Thymus (tissue), 11 donors: ENCODE results near the gene DAB1. TPM values are rescaled to one million over a fixed set of nuclear protein-coding genes. Genes with fewer than 3 reads are reported as not detected.

Experiments used
- DNase-seq, 9 donors: peaks; one replicate each; pipeline ENCODE4 v3.0.0-alpha.2; 2013; ENCODE audit warnings: low spot score in 9 of 9, low read depth in 6 of 9, missing footprints in 1 of 9
- H3K27ac ChIP-seq, 2 donors: one replicate each; pipeline ENCODE4 v1.5.1; 2013; ENCODE audit warnings: control low read depth in 1 of 2, low read depth in 1 of 2, low read length in 1 of 2, mild to moderate bottlenecking in 1 of 2, moderate library complexity in 1 of 2
- H3K27me3 ChIP-seq, 2 donors: one replicate each; pipeline ENCODE4 v1.5.1; 2013; ENCODE audit warnings: low read length in 1 of 2; ENCODE audit not compliant: control insufficient read depth in 2 of 2, insufficient read depth in 1 of 2
- H3K36me3 ChIP-seq, 2 donors: one replicate each; pipeline ENCODE4 v1.5.1; 2013; ENCODE audit warnings: low read length in 1 of 2, mild to moderate bottlenecking in 1 of 2, moderate library complexity in 1 of 2; ENCODE audit not compliant: control insufficient read depth in 2 of 2, insufficient read depth in 2 of 2
- H3K4me1 ChIP-seq, 2 donors: one replicate each; pipeline ENCODE4 v1.5.1; 2013; ENCODE audit warnings: low read length in 2 of 2; ENCODE audit not compliant: control insufficient read depth in 2 of 2, insufficient read depth in 2 of 2
- H3K4me3 ChIP-seq, 2 donors: one replicate each; pipeline ENCODE4 v1.5.1; 2013; ENCODE audit warnings: low read length in 2 of 2, control low read depth in 1 of 2, mild to moderate bottlenecking in 1 of 2
- H3K9me3 ChIP-seq, 2 donors: one replicate each; pipeline ENCODE4 v1.5.1; 2013; ENCODE audit warnings: low read length in 1 of 2, mild to moderate bottlenecking in 1 of 2; ENCODE audit not compliant: control insufficient read depth in 2 of 2, insufficient read depth in 1 of 2
- WGBS: extraction: QIAGEN DNeasy Blood & Tissue Kit; methylation state at CpG from one replicate; pipeline ENCODE4 v1.1.7; 2013; 5-methylcytosine and 5-hydroxymethylcytosine counted together
- polyA plus RNA-seq: library from polyadenylated mRNA; stranded (reverse); fragments of 200-250 nt; gene quantifications from one replicate; pipeline ENCODE4 v1.2.3, GENCODE V29; 2013
- total RNA-seq: library from RNA; stranded (reverse); fragments of 120-200 nt; gene quantifications from one replicate; pipeline ENCODE4 v1.2.4, GENCODE V29; 2013
- donor health status: healthy.

DAB1 gene
- total and polyA plus RNA-seq, 2 donors = 0.09 to 0.23 TPM

DNA sequence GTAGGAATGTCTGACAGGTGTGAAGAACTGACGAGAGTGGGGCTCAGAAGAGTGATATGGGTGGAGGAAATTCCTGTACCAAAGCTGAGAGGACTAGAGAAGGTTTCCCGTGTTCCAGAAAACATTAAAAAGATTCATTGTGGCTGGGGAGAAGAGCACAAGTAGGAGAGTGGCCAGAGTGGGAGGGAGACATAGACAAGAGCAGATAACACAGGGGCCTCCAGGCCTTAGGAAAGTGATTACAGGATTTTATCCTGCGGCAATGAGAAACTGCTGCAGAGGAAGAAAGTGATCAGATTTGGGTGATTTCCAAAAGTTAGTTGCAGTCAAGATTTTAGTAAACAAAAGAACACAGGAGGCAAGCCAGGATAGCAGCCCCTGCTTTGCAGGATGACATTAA lies 465.9 kb downstream of the DAB1 start:
- Histone ChIP-seq H3K27me3 (no peaks in the 10 kb centered on the region), H3K9me3 (no peaks in the 10 kb centered on the region), H3K4me1 (no peaks in the 10 kb centered on the region), H3K36me3 (no peaks in the 10 kb centered on the region), H3K4me3 (no peak overlapping the region), H3K27ac (no peak overlapping the region)
- DNase-seq = no peak
- 79% methylated on average over 3 of the region's 3 CpGs for WGBS

DNA sequence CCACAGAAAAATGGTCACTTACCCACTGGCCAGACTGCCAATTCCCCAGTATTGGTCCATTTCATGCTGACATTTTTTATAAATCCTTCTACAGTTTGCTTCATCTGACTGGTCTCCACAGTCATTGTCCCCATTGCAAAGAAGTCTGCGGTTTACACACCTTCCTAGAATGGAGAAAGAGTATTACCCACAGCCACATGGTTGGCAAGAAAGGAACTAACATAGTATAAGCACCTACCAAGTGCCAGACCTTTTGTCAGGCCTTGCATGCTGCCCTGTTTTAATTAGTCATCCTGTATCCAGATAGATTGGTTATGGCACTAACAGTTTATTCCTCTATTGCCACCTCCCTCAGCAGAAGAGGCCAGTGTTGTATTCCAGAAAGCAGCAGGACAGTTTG lies 469.2 kb downstream of the DAB1 start:
- Histone ChIP-seq H3K27ac (no peak overlapping the region), H3K4me1 (no peaks in the 10 kb centered on the region), H3K9me3 (no peaks in the 10 kb centered on the region), H3K4me3 (no peak overlapping the region), H3K27me3 (no peaks in the 10 kb centered on the region), H3K36me3 (no peaks in the 10 kb centered on the region)
- no peak for DNase-seq
- 83% methylated on average over 1 of the region's 1 CpG for WGBS

GRCh38 chr1:56953386-56953785 lies 470.5 kb downstream of the DAB1 start:
- no peaks in the 10 kb centered on the region for H3K9me3 ChIP-seq
- no peak overlapping the region for H3K27ac ChIP-seq
- no peaks in the 10 kb centered on the region for H3K27me3 ChIP-seq
- no peaks in the 10 kb centered on the region for H3K4me1 ChIP-seq
- no peak overlapping the region for H3K4me3 ChIP-seq
- no peak for DNase-seq
- H3K36me3 ChIP-seq = no peaks in the 10 kb centered on the region
- WGBS = 64% methylated on average over 5 of the region's 5 CpGs

DNA sequence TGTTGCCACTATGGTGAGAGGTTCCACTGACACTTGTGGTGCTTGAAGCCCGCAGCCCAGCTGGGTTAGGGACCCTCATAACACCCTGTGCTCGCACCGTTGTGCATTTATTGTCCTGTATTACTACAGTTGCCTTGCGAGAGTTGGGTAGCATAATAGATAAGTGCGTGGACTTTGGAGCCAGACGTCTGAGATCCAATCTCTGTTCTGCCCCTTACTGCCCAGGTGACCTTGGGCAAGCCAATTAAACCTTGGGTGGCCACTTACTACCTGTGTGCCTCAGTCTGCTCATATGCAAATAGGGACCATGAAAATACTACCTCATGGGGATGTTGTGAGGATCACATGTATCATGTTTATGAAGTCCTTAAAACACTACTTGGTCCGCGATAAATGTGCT lies 471.4 kb downstream of the DAB1 start:
- DNase-seq = no peak
- 89% methylated on average over 8 of the region's 8 CpGs for WGBS
- H3K4me3 ChIP-seq = no peak overlapping the region

GRCh38 chr1:56948403-56949023 lies 475.3 kb downstream of the DAB1 start:
- H3K4me3 ChIP-seq = no peak overlapping the region
- no peak overlapping the region for H3K27ac ChIP-seq
- H3K27me3 ChIP-seq = no peaks in the 10 kb centered on the region
- DNase-seq = no peak
- WGBS = 41% methylated on average over 1 of the region's 1 CpG
- H3K4me1 ChIP-seq = no peaks in the 10 kb centered on the region
- no peaks in the 10 kb centered on the region for H3K9me3 ChIP-seq
- H3K36me3 ChIP-seq = no peaks in the 10 kb centered on the region

More for the DNA sequence above, 471.4 kb downstream of the DAB1 start:
- Histone ChIP-seq H3K4me1 (no peaks in the 10 kb centered on the region), H3K27ac (no peak overlapping the region), H3K27me3 (no peaks in the 10 kb centered on the region), H3K36me3 (no peaks in the 10 kb centered on the region), H3K9me3 (no peaks in the 10 kb centered on the region)
